Natural killer cell (primary cell): ENCODE results near the gene RAVER2. TPM values are rescaled to one million over a fixed set of nuclear protein-coding genes. Genes with fewer than 3 reads are reported as not detected.

Source experiments
- ATAC-seq, 3 donors: fragments of 150-1000 bp in 2 of 3; fragments of 200-7000 bp in 1 of 3; cut with Tn5 transposase; 1 replicate in 1 of 3; 2 replicates in 2 of 3; pipeline ENCODE4 v1.10.0; 2021; ENCODE audit warnings: mild to moderate bottlenecking in 2 of 3, moderate library complexity in 2 of 3
- DNase-seq, 2 donors: peaks; one replicate each; pipeline versions ENCODE4 v3.0.0 to v3.0.0-alpha.2; 2013 to 2021; ENCODE audit warnings: mixed read lengths in 1 of 2
- H3K27ac ChIP-seq: one replicate; pipeline ENCODE4 v1.5.1; 2013; ENCODE audit warnings: mild to moderate bottlenecking, low read length
- H3K27me3 ChIP-seq: one replicate; pipeline ENCODE4 v1.6.1; 2013; ENCODE audit warnings: low read length; ENCODE audit not compliant: control insufficient read depth, insufficient read depth
- H3K36me3 ChIP-seq: one replicate; pipeline ENCODE4 v1.6.1; 2013; ENCODE audit warnings: low read length; ENCODE audit not compliant: control insufficient read depth, insufficient read depth
- H3K4me1 ChIP-seq: one replicate; pipeline ENCODE4 v1.6.1; 2013; ENCODE audit warnings: low read length; ENCODE audit not compliant: control insufficient read depth, insufficient read depth
- H3K4me3 ChIP-seq: one replicate; pipeline ENCODE4 v1.5.1; 2013; ENCODE audit warnings: low read length
- H3K9me3 ChIP-seq: one replicate; pipeline ENCODE4 v1.6.1; 2013; ENCODE audit warnings: low read length; ENCODE audit not compliant: control insufficient read depth, insufficient read depth
- H3K27ac Mint-ChIP-seq, 2 donors: one replicate each; pipeline ENCODE4 v1.8.0; 2022; ENCODE audit warnings: mild to moderate bottlenecking in 2 of 2, mixed read lengths in 2 of 2, moderate library complexity in 1 of 2
- H3K27me3 Mint-ChIP-seq, 2 donors: one replicate each; pipeline ENCODE4 v1.8.0; 2022; ENCODE audit warnings: low read depth in 2 of 2, mixed read lengths in 2 of 2
- H3K36me3 Mint-ChIP-seq: one replicate; pipeline ENCODE4 v1.8.0; 2022; ENCODE audit warnings: mixed read lengths
- H3K4me1 Mint-ChIP-seq, 2 donors: one replicate each; pipeline ENCODE4 v1.8.0; 2022; ENCODE audit warnings: mixed read lengths in 2 of 2
- H3K4me3 Mint-ChIP-seq: one replicate; pipeline ENCODE4 v1.8.0; 2022; ENCODE audit warnings: mild to moderate bottlenecking, moderate library complexity, mixed read lengths
- H3K9me3 Mint-ChIP-seq, 2 donors: one replicate each; pipeline ENCODE4 v1.8.0; 2022; ENCODE audit warnings: mixed read lengths in 2 of 2
- CTCF ChIP-seq: fragments of 200-600 bp; IDR thresholded peaks from one replicate; pipeline ENCODE4 v1.8.0; 2022; ENCODE audit warnings: antibody characterized with exemption
- WGBS: methylation state at CpG from one replicate; pipeline ENCODE4 v1.1.7; 2013; ENCODE audit warnings: missing lambda C conversion rate; ENCODE audit not compliant: insufficient coverage; 5-methylcytosine and 5-hydroxymethylcytosine counted together
- intact Hi-C: fragments of 100-400 bp; cut with micrococcal nuclease; formaldehyde crosslinking; loops from one replicate; pipeline ENCODE4 v1.14.2; 2022
- total RNA-seq, 4 donors: library from RNA; stranded (reverse); fragments of 120-200 nt in 1 of 4; gene quantifications; one replicate each; pipeline versions ENCODE4 v1.2.3 to v1.2.4, GENCODE V29; 2013 to 2022

RAVER2 gene
- total RNA-seq, 3 donors from 2014 or later (not counting 1 experiment from before 2014, with no cell fraction given): 0.82 to 1.4 (median 1.2) TPM

GRCh38 chr1:64861611-64862010 lies 116.7 kb downstream of the RAVER2 start:
- no peaks in the 10 kb centered on the region for H3K9me3 Mint-ChIP-seq
- H3K36me3 Mint-ChIP-seq: peaks cover 17% of the 10 kb centered on the region
- DNase-seq (peak; percentile 32 to 48), ATAC-seq (peak; percentile 39 to 59 (median 54))
- intact Hi-C loops: loop anchor here (1.0 to 5.0 kb wide), 3 partner anchors 161 to 214 kb away; no protein-coding TSS in a partner anchor
- WGBS: 34% methylated on average over 4 of the region's 4 CpGs
- Histone ChIP-seq H3K27me3 (no peaks in the 10 kb centered on the region), H3K4me1 (peaks cover 58% of the 10 kb centered on the region), H3K4me3 (no peak overlapping the region), H3K9me3 (no peaks in the 10 kb centered on the region), H3K27ac (peak overlapping the region; percentile 30), H3K36me3 (peaks cover 65% of the 10 kb centered on the region)
- peak overlapping the region; percentile 17 for H3K4me3 Mint-ChIP-seq
- peak; percentile 29 for TF ChIP-seq CTCF
- H3K27ac Mint-ChIP-seq: peak overlapping the region; percentile 88 to 93
- H3K27me3 Mint-ChIP-seq: no peaks in the 10 kb centered on the region
- H3K4me1 Mint-ChIP-seq: peaks cover 74 to 82% of the 10 kb centered on the region in 2 donors

GRCh38 chr1:64864018-64864940 lies 119.4 kb downstream of the RAVER2 start:
- Histone ChIP-seq H3K27me3 (no peaks in the 10 kb centered on the region), H3K36me3 (peaks cover 62% of the 10 kb centered on the region), H3K4me3 (no peak overlapping the region), H3K9me3 (no peaks in the 10 kb centered on the region), H3K4me1 (peaks cover 52% of the 10 kb centered on the region), H3K27ac (peak overlapping the region; percentile 80)
- DNase-seq: peak; percentile 72 to 87
- Mint-ChIP-seq H3K36me3 (peaks cover 26% of the 10 kb centered on the region), H3K9me3 (no peaks in the 10 kb centered on the region), H3K4me1 (peaks cover 73 to 85% of the 10 kb centered on the region in 2 donors), H3K27me3 (no peaks in the 10 kb centered on the region), H3K27ac (peak overlapping the region; percentile 88 to 93), H3K4me3 (peak overlapping the region; percentile 85)
- 11% methylated on average over 12 of the region's 14 CpGs for WGBS
- intact Hi-C loops: loop anchor here (1.0 to 5.0 kb wide), 6 partner anchors 13 to 158 kb away; no protein-coding TSS in a partner anchor
- ATAC-seq: peak; percentile 79 to 96 (median 86)
- no peak for TF ChIP-seq CTCF

GRCh38 chr1:64865105-64865757 lies 120.4 kb downstream of the RAVER2 start:
- Mint-ChIP-seq H3K4me3 (peak overlapping the region; percentile 85), H3K36me3 (peaks cover 23% of the 10 kb centered on the region), H3K27ac (peak overlapping the region; percentile 88 to 93), H3K9me3 (no peaks in the 10 kb centered on the region), H3K4me1 (peaks cover 69 to 81% of the 10 kb centered on the region in 2 donors), H3K27me3 (no peaks in the 10 kb centered on the region)
- Histone ChIP-seq H3K27me3 (no peaks in the 10 kb centered on the region), H3K27ac (peak overlapping the region; percentile 80), H3K4me1 (peaks cover 52% of the 10 kb centered on the region), H3K9me3 (no peaks in the 10 kb centered on the region), H3K36me3 (peaks cover 63% of the 10 kb centered on the region), H3K4me3 (no peak overlapping the region)
- TF ChIP-seq CTCF: no peak
- no peak for DNase-seq
- no peak for ATAC-seq
- 77% methylated on average over 5 of the region's 6 CpGs for whole genome bisulfite sequencing
- intact Hi-C loops: no loop called here
